IMR-90 (cell line): ENCODE results near the gene NAT10. TPM values are rescaled to one million over a fixed set of nuclear protein-coding genes. Genes with fewer than 3 reads are reported as not detected.

Experiments
- ATAC-seq: fragments of 200-7000 bp; cut with Tn5 transposase; 2 replicates; pipeline ENCODE4 v1.9.1; 2020; ENCODE audit warnings: low read depth, mild to moderate bottlenecking, moderate library complexity
- BruUV-seq: library from RNA; stranded (reverse); fragments of 400-500 nt; replicated peaks from 2 replicates; lab custom pipeline; 2021; lab: Mats Ljungman, UMichigan
- CTCF ChIA-PET: fragments of 300-600 bp; formaldehyde crosslinking; extraction: SDS; loops from one replicate; lab custom pipeline; 2021; ENCODE audit warnings: antibody characterized with exemption; lab: Yijun Ruan, JAX
- POLR2A ChIA-PET: fragments of 300-600 bp; sonication (Branson Sonifier 250); formaldehyde crosslinking; loops from one replicate; lab custom pipeline; 2022; ENCODE audit warnings: antibody characterized with exemption; ENCODE audit not compliant: unreplicated experiment; lab: Charles Lee
- DNase-seq: peaks from one replicate; pipeline ENCODE4 v3.0.0; 2013
- H2AFZ ChIP-seq: replicated peaks from 2 replicates; pipeline ENCODE3; 2013; ENCODE audit warnings: low read length, mild to moderate bottlenecking; ENCODE audit not compliant: poor library complexity
- H2AK5ac ChIP-seq: 2 replicates; pipeline ENCODE4 v1.6.1; 2013; ENCODE audit warnings: low read depth, low read length, inconsistent platforms
- H2AK9ac ChIP-seq: replicated peaks from 2 replicates; pipeline ENCODE3; 2013; ENCODE audit warnings: mild to moderate bottlenecking, low read depth, low read length, moderate library complexity; ENCODE audit not compliant: poor library complexity
- H2BK120ac ChIP-seq: 2 replicates; pipeline ENCODE4 v1.6.1; 2013; ENCODE audit warnings: low read depth, low read length, inconsistent platforms
- H2BK15ac ChIP-seq: 3 replicates; pipeline ENCODE4 v1.6.1; 2013; ENCODE audit warnings: low read depth, low read length, inconsistent platforms
- H2BK20ac ChIP-seq: 2 replicates; pipeline ENCODE4 v1.6.1; 2013; ENCODE audit warnings: low read depth, mild to moderate bottlenecking, inconsistent platforms, low read length, moderate library complexity
- H2BK5ac ChIP-seq: 2 replicates; pipeline ENCODE4 v1.6.1; 2013; ENCODE audit warnings: mild to moderate bottlenecking, low read depth, low read length, inconsistent platforms; ENCODE audit not compliant: poor library complexity, severe bottlenecking
- H3K14ac ChIP-seq: replicated peaks from 2 replicates; pipeline ENCODE4 v1.6.1; 2013; ENCODE audit warnings: low read depth, low read length, inconsistent platforms
- H3K18ac ChIP-seq: 2 replicates; pipeline ENCODE4 v1.6.1; 2013; ENCODE audit warnings: low read depth, low read length, control low read depth
- H3K23ac ChIP-seq: 2 replicates; pipeline ENCODE4 v1.6.1; 2013; ENCODE audit warnings: low read depth, low read length, inconsistent platforms
- H3K27ac ChIP-seq: 2 replicates; pipeline ENCODE4 v1.5.1; 2013; ENCODE audit warnings: mild to moderate bottlenecking, control low read depth, low read length; ENCODE audit not compliant: insufficient read depth
- H3K27me3 ChIP-seq: 2 replicates; pipeline ENCODE4 v1.6.1; 2013; ENCODE audit warnings: low read length; ENCODE audit not compliant: control insufficient read depth, insufficient read depth
- H3K36me3 ChIP-seq: 2 replicates; pipeline ENCODE4 v1.6.1; 2013; ENCODE audit warnings: low read length, mixed read lengths; ENCODE audit not compliant: control insufficient read depth, insufficient read depth
- H3K4ac ChIP-seq: 2 replicates; pipeline ENCODE4 v1.6.1; 2013; ENCODE audit warnings: low read depth, low read length, inconsistent platforms
- H3K4me1 ChIP-seq: 2 replicates; pipeline ENCODE4 v1.6.1; 2013; ENCODE audit warnings: low read length, mixed read lengths; ENCODE audit not compliant: control insufficient read depth, insufficient read depth
- H3K4me2 ChIP-seq: 2 replicates; pipeline ENCODE4 v1.6.1; 2013; ENCODE audit warnings: low read depth, mild to moderate bottlenecking, control low read depth, low read length, moderate library complexity
- H3K4me3 ChIP-seq: 2 replicates; pipeline ENCODE4 v1.5.1; 2013; ENCODE audit warnings: low read depth, mild to moderate bottlenecking, control low read depth, low read length, moderate library complexity; ENCODE audit not compliant: insufficient read depth
- H3K56ac ChIP-seq: 2 replicates; pipeline ENCODE4 v1.6.1; 2013; ENCODE audit warnings: low read length, inconsistent platforms; ENCODE audit not compliant: insufficient read depth; ENCODE audit errors: extremely low read depth
- H3K79me1 ChIP-seq, 2 experiments: 2 replicates each; pipeline ENCODE4 v1.6.1; 2013; ENCODE audit warnings: low read length in 2 of 2, inconsistent platforms in 1 of 2, low read depth in 1 of 2
- H3K9ac ChIP-seq: 2 replicates; pipeline ENCODE4 v1.6.1; 2013; ENCODE audit warnings: low read depth, low read length, control low read depth
- H3K9me1 ChIP-seq: 2 replicates; pipeline ENCODE4 v1.6.1; 2013; ENCODE audit warnings: low read length, inconsistent platforms; ENCODE audit not compliant: insufficient read depth
- H3K9me3 ChIP-seq: 2 replicates; pipeline ENCODE4 v1.6.1; 2013; ENCODE audit warnings: low read length; ENCODE audit not compliant: control insufficient read depth, insufficient read depth
- H4K20me1 ChIP-seq: 2 replicates; pipeline ENCODE4 v1.6.1; 2013; ENCODE audit warnings: low read length, inconsistent platforms; ENCODE audit not compliant: insufficient read depth
- H4K5ac ChIP-seq: 2 replicates; pipeline ENCODE4 v1.6.1; 2013; ENCODE audit warnings: mild to moderate bottlenecking, low read depth, low read length, control low read depth
- H4K8ac ChIP-seq, 2 experiments: 2 replicates each; pipeline ENCODE4 v1.6.1; 2013; ENCODE audit warnings: low read depth in 2 of 2, low read length in 2 of 2, control low read depth in 1 of 2, inconsistent platforms in 1 of 2
- H4K91ac ChIP-seq: 2 replicates; pipeline ENCODE4 v1.6.1; 2013; ENCODE audit warnings: low read depth, low read length, inconsistent platforms; ENCODE audit not compliant: insufficient read depth
- BHLHE40 ChIP-seq: fragments of 150-350 bp; IDR thresholded peaks from 2 replicates; pipeline ENCODE4 v1.6.1; 2016; ENCODE audit warnings: mild to moderate bottlenecking, low read depth, low read length
- MAFK ChIP-seq: IDR thresholded peaks from 2 replicates; pipeline ENCODE4 v1.6.1; 2012; ENCODE audit warnings: low read depth, low read length, improper control_type of control experiment
- RFX5 ChIP-seq: IDR thresholded peaks from 2 replicates; pipeline ENCODE4 v1.8.0; 2012; ENCODE audit warnings: low read depth, mild to moderate bottlenecking, low read length, moderate library complexity
- WGBS, 2 experiments: methylation state at CpG; one replicate each; pipeline versions ENCODE4 v1.1.5 to v1.1.7; 2013; ENCODE audit warnings: missing lambda C conversion rate in 2 of 2; ENCODE audit not compliant: insufficient read length in 1 of 2; ENCODE audit errors: extremely low coverage in 2 of 2; 5-methylcytosine and 5-hydroxymethylcytosine counted together
- dilution Hi-C: fragments of 300-500 bp; cut with HindIII; formaldehyde crosslinking; loops from one replicate; pipeline ENCODE4 v1.14.3; 2018; ENCODE audit warnings: low sequenced_read_pairs; ENCODE audit not compliant: unreplicated experiment
- in situ Hi-C: fragments of 300-500 bp; cut with MboI; formaldehyde crosslinking; loops from 3 replicates; pipeline ENCODE4 v1.14.3; 2019; ENCODE audit warnings: low sequenced_read_pairs, inconsistent platforms, mixed read lengths
- intact Hi-C: fragments of 100-400 bp; cut with micrococcal nuclease; formaldehyde crosslinking; loops from 2 replicates; pipeline ENCODE4 v1.10.0; 2022
- polyA plus RNA-seq, 3 experiments: library from polyadenylated mRNA; depleted of rRNA; stranded (reverse); fragments of >200 nt; gene quantifications; 2 replicates each; pipeline ENCODE4 v1.2.3, GENCODE V29; 2012; ENCODE audit warnings: low replicate concordance in 1 of 3
- total RNA-seq: library from RNA; depleted of rRNA; stranded (reverse); fragments of >200 nt; gene quantifications from 2 replicates; pipeline ENCODE4 v1.2.3, GENCODE V29; 2012

Gene NAT10
- total and polyA plus RNA-seq, 2 of the 4 experiments (the other 2 are of a cell fraction) = 28.1 to 34.8 TPM

DNA sequence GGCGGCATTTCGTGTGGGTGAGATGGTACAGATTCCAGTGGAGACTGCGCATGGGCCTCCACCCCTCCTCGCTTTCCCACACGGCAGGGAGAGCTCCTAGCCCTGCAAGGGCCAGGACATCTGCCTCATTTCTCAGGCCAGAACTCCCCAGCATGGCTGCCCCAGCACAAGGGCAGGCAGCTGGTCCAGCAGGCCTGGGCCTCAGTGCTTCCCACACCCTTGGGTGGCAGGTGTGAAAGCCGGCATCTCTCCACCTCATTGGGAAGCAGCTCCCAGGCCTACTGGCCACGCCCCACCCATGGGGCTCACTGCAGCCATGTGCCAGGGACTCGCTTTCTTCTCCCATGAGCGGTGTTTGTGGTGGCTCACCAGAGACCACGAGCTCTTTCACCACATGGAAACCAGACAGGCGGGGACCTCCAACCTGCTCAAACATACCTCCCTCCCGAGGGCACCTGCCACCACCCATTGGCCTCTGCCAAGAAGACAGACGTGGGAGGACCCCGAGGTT lies 79.1 kb downstream of the NAT10 start:
- Histone ChIP-seq H4K8ac (no peak overlapping the region), H3K36me3 (no peaks in the 10 kb centered on the region), H3K4me3 (no peak overlapping the region), H3K9me3 (no peaks in the 10 kb centered on the region), H4K20me1 (no peaks in the 10 kb centered on the region), H3K4me2 (no peak overlapping the region), H3K27me3 (peaks cover 2% of the 10 kb centered on the region), H2BK120ac (no peak overlapping the region), H2AFZ (no peak overlapping the region), H3K4me1 (peaks cover 2% of the 10 kb centered on the region; the same call in 1 of the 2 replicates), H3K79me1 (no peaks in the 10 kb centered on the region), H3K14ac (no peak overlapping the region), H3K4ac (no peak overlapping the region), H2BK5ac (no peak overlapping the region), H3K9me1 (no peaks in the 10 kb centered on the region), H3K27ac (no peak overlapping the region), H2BK20ac (no peak overlapping the region), H4K5ac (no peak overlapping the region), H2AK9ac (no peak overlapping the region), H3K9ac (no peak overlapping the region), H3K18ac (no peak overlapping the region), H4K91ac (no peak overlapping the region), H2BK15ac (no peak overlapping the region), H3K23ac (no peak overlapping the region), H3K56ac (no peak overlapping the region), H2AK5ac (no peak overlapping the region)
- 93% methylated on average over 5 of the region's 14 CpGs; no CpG with 5 or more reads in 1 of the 2 experiments for WGBS, 2 experiments
- BruUV-seq = no TSS peak
- ATAC-seq = no peak
- dilution Hi-C loops (loop anchor here (25.0 kb wide), 1 partner anchor 153 kb away; no protein-coding TSS in a partner anchor), intact Hi-C loops (no loop called here), in situ Hi-C loops (no loop called here)
- POLR2A ChIA-PET = no interaction called here
- DNase-seq = no peak
- no peak for TF ChIP-seq BHLHE40
- no peak for TF ChIP-seq RFX5
- no peak for TF ChIP-seq MAFK
- CTCF ChIA-PET = interaction anchor here (0.6 to 1.1 kb wide), 2 partner anchors 10 to 146 kb away, joined by 3 read pairs; no protein-coding TSS in a partner anchor
